ENCODE measurements around the gene MALAT1.
"Not testable (repeated sequence)": the region's sequence is repeated elsewhere in the genome, so short reads cannot be mapped to it uniquely, and the experiment has no call there.

MALAT1 gene

DNA sequence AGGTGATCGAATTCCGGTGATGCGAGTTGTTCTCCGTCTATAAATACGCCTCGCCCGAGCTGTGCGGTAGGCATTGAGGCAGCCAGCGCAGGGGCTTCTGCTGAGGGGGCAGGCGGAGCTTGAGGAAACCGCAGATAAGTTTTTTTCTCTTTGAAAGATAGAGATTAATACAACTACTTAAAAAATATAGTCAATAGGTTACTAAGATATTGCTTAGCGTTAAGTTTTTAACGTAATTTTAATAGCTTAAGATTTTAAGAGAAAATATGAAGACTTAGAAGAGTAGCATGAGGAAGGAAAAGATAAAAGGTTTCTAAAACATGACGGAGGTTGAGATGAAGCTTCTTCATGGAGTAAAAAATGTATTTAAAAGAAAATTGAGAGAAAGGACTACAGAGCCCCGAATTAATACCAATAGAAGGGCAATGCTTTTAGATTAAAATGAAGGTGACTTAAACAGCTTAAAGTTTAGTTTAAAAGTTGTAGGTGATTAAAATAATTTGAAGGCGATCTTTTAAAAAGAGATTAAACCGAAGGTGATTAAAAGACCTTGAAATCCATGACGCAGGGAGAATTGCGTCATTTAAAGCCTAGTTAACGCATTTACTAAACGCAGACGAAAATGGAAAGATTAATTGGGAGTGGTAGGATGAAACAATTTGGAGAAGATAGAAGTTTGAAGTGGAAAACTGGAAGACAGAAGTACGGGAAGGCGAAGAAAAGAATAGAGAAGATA, at the start of gene MALAT1:
TSS of gene MALAT1 (plus strand) at position 69 of the 736 bp plus-strand sequence.
- DNase-seq: peak; percentile 87

DNA sequence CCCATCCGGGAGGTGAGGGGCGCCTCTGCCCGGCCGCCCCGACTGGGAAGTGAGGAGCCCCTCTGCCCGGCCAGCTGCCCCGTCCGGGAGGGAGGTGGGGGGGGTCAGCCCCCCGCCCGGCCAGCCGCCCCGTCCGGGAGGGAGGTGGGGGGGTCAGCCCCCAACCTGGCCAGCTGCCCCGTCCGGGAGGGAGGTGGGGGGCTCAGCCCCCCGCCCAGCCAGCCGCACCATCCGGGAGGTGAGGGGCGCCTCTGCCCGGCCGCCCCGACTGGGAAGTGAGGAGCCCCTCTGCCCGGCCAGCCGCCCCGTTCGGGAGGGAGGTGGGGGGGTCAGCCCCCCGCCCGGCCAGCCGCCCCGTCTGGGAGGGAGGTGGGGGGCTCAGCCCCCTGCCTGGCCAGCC, 47.5 kb upstream of the MALAT1 start:
- not testable (repeated sequence) for DNase-seq

DNA sequence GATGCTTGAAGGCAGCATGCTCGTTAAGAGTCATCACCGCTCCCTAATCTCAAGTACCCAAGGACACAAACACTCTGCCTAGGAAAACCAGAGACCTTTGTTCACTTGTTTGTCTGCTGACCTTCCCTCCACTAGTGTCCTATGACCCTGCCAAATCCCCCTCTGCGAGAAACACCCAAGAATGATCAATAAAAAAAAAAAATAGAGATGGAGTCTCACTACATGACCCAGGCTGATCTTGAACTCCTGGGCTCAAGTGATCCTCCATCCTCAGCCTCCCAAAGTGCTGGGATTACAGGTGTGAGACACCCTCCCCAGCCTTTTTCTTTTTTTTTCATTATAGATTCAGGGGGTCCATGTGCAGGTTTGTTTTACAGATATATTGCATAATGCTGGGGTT, 46.6 kb upstream of the MALAT1 start:
- DNase-seq: not testable (repeated sequence)

GRCh38 chr11:65452806-65453490, 45.9 kb upstream of the MALAT1 start:
- no peak for DNase-seq

DNA sequence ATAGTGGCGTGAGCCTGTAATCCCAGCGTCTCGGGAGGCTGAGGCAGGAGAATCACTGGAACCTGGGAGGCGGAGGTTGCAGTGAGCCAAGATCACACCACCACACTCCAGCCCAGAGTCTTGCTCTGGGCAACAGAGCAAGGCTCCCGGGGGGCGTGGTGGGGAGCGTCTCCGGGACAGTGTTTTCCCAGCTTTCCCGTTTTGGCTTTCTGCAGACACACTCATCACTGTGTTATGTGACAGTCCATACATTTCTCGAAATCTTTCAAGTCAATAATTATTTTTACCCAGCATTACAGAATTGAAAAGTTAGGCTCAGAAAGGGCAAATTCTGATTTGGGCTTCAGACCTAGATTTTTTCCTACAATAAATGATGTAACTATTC, 44.5 kb upstream of the MALAT1 start:
- DNase-seq: no peak

DNA sequence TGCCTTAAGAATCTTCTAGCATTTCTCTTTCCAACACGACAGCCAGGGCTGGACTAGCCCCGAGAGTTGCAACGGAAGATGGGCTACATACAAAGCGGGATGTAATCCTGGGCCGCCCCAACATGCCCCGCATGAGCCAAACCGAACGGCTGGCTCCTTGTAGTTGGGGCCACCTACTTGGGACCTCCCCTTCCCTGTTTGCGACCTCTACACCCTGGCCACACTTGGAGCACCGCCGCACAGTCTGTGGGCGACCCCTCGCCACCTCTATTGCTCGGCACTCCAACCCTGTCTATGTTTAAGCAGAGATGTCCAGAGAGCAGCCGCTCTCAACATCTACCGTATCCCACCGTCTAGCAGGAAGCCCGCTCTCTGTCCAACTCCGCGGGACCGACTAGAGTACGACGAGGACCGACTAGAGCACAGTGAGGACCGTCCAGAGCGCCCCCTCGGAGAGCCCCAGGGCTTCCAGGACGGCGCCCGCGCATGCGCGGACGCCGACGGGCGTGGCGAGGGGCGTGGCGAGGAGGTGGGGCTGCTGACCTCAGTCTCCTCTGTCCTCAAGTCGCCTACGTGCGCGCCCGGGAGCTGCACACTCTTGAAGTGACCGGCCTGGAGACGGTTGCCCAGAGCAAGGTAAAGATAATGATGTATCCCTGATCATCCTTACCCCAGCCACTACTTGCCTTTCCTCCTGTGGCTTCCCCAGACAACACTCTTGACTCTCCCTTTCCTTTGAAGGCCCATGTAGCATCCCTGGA, 44.0 kb upstream of the MALAT1 start:
- peak; percentile 46 for DNase-seq

DNA sequence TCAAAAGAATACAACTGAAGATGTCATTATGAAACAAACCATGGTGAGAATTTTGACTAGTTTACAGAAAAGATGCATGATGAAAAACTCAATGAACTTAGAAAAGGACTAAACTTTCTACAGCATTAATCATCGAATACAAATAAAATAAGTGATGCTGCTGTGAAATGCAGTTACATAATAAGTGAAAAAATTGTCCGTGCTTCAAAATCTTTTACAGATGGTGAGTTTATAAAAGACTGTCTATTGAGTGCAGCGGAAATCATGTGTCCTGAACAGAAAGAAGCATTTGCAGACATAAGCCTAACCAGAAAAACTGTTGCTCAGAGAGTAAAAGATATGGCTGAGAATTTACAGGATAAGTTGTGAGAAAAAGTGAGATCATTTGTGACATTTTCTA, 42.4 kb upstream of the MALAT1 start:
- no peak for DNase-seq

- no peak for DNase-seq
These were observed 39.3 kb upstream of the MALAT1 start for GRCh38 chr11:65459552-65459951.

DNA sequence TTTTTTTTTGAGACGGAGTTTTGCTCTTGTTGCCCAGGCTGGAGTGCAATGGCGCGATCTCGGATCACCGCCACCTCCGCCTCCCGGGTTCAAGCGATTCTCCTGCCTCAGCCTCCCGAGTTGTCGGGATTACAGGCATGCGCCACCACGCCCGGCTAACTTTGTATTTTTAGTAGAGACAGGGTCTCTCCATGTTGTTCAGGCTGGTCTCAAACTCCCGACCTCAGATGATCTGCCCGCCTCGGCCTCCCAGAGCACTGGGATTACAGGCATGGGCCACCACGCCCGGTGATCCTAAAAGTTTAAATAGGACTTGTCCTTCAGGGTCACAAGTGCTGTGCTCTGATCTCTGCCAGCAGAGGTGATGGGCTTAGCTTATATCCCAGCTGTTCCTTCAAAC, 33.4 kb upstream of the MALAT1 start:
- DNase-seq: not testable (repeated sequence)

DNA sequence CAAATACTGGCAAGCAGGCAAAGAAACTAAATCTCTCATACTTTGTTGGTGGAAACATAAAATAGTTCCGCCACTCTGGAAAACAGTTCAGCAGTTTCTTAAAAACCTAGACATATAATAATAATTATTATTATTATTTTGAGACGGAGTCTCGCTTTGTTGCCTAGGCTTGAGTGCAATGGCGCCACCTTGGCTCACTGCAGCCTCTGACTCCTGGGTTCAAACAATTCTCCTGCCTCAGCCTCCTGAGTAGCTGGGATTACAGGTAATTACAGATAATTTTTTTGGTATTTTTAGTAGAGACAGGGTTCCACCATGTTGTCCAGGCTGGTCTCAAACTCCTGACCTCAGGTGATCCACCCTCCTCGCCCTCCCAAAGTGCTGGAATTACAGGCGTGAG, 31.5 kb upstream of the MALAT1 start:
- not testable (repeated sequence) for DNase-seq

DNA sequence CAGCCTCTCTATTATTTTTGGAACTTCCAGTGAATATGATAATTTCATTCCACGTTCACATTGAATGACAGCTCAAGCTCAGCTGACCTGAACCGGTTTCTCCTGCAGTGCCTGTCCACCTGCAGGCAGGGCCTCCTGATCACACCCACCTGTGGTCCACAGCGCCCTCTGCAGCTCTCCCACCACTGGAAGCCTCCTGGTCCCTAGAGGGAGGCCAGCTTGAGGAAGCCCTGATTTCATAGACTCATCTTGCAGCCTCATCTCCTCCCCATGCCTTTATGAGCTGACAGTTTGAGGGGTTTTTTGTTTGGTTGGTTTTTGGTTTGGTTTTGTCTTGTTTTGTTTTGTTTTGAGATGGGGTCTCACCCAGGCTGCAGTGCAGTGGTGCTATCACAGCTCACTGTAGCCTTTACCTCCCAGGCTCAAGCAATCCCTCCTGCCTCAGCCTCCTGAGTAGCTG, 29.9 kb upstream of the MALAT1 start:
- no peak for DNase-seq

- no peak for DNase-seq
These were observed 28.3 kb upstream of the MALAT1 start for GRCh38 chr11:65470433-65471049.

GRCh38 chr11:65471447-65471891, 27.4 kb upstream of the MALAT1 start:
- DNase-seq: peak; percentile 47

- DNase-seq: not testable (repeated sequence)
These were observed 26.1 kb upstream of the MALAT1 start for GRCh38 chr11:65472588-65473277.

- DNase-seq: no peak
These were observed 25.5 kb upstream of the MALAT1 start for GRCh38 chr11:65473278-65473860.

- DNase-seq: no peak
These were observed 24.0 kb upstream of the MALAT1 start for GRCh38 chr11:65474864-65475263.

GRCh38 chr11:65476632-65477148, 22.2 kb upstream of the MALAT1 start:
- DNase-seq: no peak

- DNase-seq: peak; percentile 71
These were observed 21.5 kb upstream of the MALAT1 start for GRCh38 chr11:65477149-65477965.

GRCh38 chr11:65478388-65479183, 20.3 kb upstream of the MALAT1 start:
- no peak for DNase-seq
